Fibroblast of lung (primary cell): ENCODE measurements around the gene TLX2.

Source experiments
- CTCF ChIP-seq, 2 donors: IDR thresholded peaks in 1 of 2; conservative IDR thresholded peaks in 1 of 2; 1 replicate in 1 of 2; 2 replicates in 1 of 2; pipeline ENCODE4 v1.5.1; 2011 to 2012; ENCODE audit warnings: low read length in 2 of 2, control low read depth in 1 of 2, inconsistent platforms in 1 of 2, low read depth in 1 of 2, mild to moderate bottlenecking in 1 of 2
- EZH2 ChIP-seq: IDR thresholded peaks from 2 replicates; pipeline ENCODE4 v1.5.1; 2012; ENCODE audit warnings: low read length, control low read depth, mild to moderate bottlenecking; ENCODE audit errors: missing control alignments

DNA sequence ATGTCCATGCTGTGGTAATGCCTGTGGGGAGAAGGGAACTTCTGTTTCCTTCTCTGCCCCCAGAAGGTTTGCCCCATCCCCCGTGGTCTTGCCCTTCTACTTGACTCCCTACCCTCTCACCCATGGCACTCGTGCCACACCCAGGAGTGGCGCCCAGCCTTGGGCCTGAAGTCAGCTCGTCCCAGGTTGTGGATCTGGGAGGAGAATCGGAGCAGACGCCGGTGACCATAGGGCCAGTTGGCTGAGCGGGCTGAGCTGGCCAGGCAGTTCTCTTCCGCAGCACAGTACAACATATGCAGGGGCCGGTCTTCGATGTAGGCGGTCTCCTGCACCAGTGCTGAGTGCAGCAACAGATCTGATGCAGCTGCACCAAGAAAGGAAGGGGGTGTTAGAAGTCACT lies 20.2 kb downstream of the TLX2 start:
- no peak for TF ChIP-seq CTCF (conservative IDR thresholded peaks at IDR 0.05 in 1 of 2, IDR thresholded peaks at IDR 0.05 in 1 of 2; ENCODE audit: low read depth in 1 of 2, low read length in 2 of 2)
- no peak for TF ChIP-seq EZH2
